ENCODE measurements around the gene HOXA6.

The HOXA6 gene

GRCh38 chr7:27116962-27117886 lies 30.4 kb downstream of the HOXA6 start:
- no peak for DNase-seq (ENCODE audit: low read depth)
- H3K4me3 ChIP-seq (replicated peaks; ENCODE audit: low read depth, low read length), result peak overlapping the region; percentile 41
- no peak for TF ChIP-seq CTCF (IDR thresholded peaks at IDR 0.05; ENCODE audit: low read length, missing control alignments)

- no peak for DNase-seq (ENCODE audit: low read depth)
- peak overlapping the region; percentile 41 for H3K4me3 ChIP-seq (replicated peaks; ENCODE audit: low read depth, low read length)
- no peak for TF ChIP-seq CTCF (IDR thresholded peaks at IDR 0.05; ENCODE audit: low read length, missing control alignments)
Observed at GRCh38 chr7:27116031-27116961, 31.3 kb downstream of the HOXA6 start.

GRCh38 chr7:27115221-27116026 lies 32.1 kb downstream of the HOXA6 start:
- TF ChIP-seq CTCF (IDR thresholded peaks at IDR 0.05; ENCODE audit: low read length, missing control alignments), result no peak
- peak overlapping the region; percentile 41 for H3K4me3 ChIP-seq (replicated peaks; ENCODE audit: low read depth, low read length)
- no peak for DNase-seq (ENCODE audit: low read depth)

GRCh38 chr7:27114881-27115220 lies 32.7 kb downstream of the HOXA6 start:
- no peak for DNase-seq (ENCODE audit: low read depth)
- peak overlapping the region; percentile 41 for H3K4me3 ChIP-seq (replicated peaks; ENCODE audit: low read depth, low read length)
- TF ChIP-seq CTCF (IDR thresholded peaks at IDR 0.05; ENCODE audit: low read length, missing control alignments), result no peak

GRCh38 chr7:27113991-27114769 lies 33.4 kb downstream of the HOXA6 start:
- peak overlapping the region; percentile 27 for H3K4me3 ChIP-seq (replicated peaks; ENCODE audit: low read depth, low read length)
- no peak for DNase-seq (ENCODE audit: low read depth)
- no peak for TF ChIP-seq CTCF (IDR thresholded peaks at IDR 0.05; ENCODE audit: low read length, missing control alignments)

All from fibroblast of pulmonary artery (primary cell).